Peyer's patch (tissue), 4 donors: ENCODE results near the gene PLA2G4A.

Experiments
- CTCF ChIP-seq, 6 experiments: fragments of 450-650 bp in 4 of 6; fragments of 200-600 bp in 2 of 6; sonication (generic) in 1 of 6; IDR thresholded peaks; one replicate each; pipeline ENCODE4 v1.5.1; 2017 to 2019; ENCODE audit warnings: antibody characterized with exemption in 6 of 6, mild to moderate bottlenecking in 3 of 6, moderate library complexity in 1 of 6
- POLR2A ChIP-seq, 2 donors: fragments of 450-650 bp; IDR thresholded peaks; one replicate each; pipeline ENCODE4 v1.5.1; 2017; ENCODE audit warnings: antibody characterized with exemption in 2 of 2, mild to moderate bottlenecking in 2 of 2, moderate library complexity in 2 of 2

GRCh38 chr1:186957314-186957713 lies 128.6 kb downstream of the PLA2G4A start:
- TF ChIP-seq CTCF (IDR thresholded peaks at IDR 0.05) (no peak), POLR2A (IDR thresholded peaks at IDR 0.05) (no peak)
